Body of pancreas (tissue), 4 donors: ENCODE measurements around the gene USF2.

Source experiments
- CTCF ChIP-seq, 7 experiments: fragments of 450-650 bp in 4 of 7; fragments of 200-600 bp in 3 of 7; sonication (generic) in 3 of 7; IDR thresholded peaks; one replicate each; pipeline ENCODE4 v1.5.1; 2016 to 2019; ENCODE audit warnings: antibody characterized with exemption in 7 of 7
- POLR2A ChIP-seq, 3 donors: fragments of 450-650 bp; IDR thresholded peaks; one replicate each; pipeline ENCODE4 v1.6.1; 2016; ENCODE audit warnings: antibody characterized with exemption in 3 of 3, mild to moderate bottlenecking in 2 of 3

GRCh38 chr19:35309481-35310279 lies 40.9 kb downstream of the USF2 start:
- TF ChIP-seq CTCF (IDR thresholded peaks at IDR 0.05), result no peak
- no peak for TF ChIP-seq POLR2A (IDR thresholded peaks at IDR 0.05)
